ENCODE measurements around the gene ETNK1. TPM values are rescaled to one million over a fixed set of nuclear protein-coding genes. Genes with fewer than 3 reads are reported as not detected.
"Not testable (repeated sequence)": the region's sequence is repeated elsewhere in the genome, so short reads cannot be mapped to it uniquely, and the experiment has no call there.

The ETNK1 gene
- total RNA-seq, 4 donors from 2014 or later = 26.1 to 41.3 (median 36.8) TPM

GRCh38 chr12:22684140-22685118 lies 59.5 kb downstream of the ETNK1 start:
- ATAC-seq (ENCODE audit: low FRiP score) (no peak), DNase-seq (ENCODE audit: low spot score) (no peak)
- no peak for TF ChIP-seq CTCF (IDR thresholded peaks at IDR 0.05)

- DNase-seq (ENCODE audit: low spot score) (no peak), ATAC-seq (ENCODE audit: low FRiP score) (no peak)
- TF ChIP-seq CTCF (IDR thresholded peaks at IDR 0.05) = no peak
Measured at GRCh38 chr12:22686193-22686592, 61.2 kb downstream of the ETNK1 start.

- DNase-seq (ENCODE audit: low spot score) (no peak), ATAC-seq (ENCODE audit: low FRiP score) (no peak)
- no peak for TF ChIP-seq CTCF (IDR thresholded peaks at IDR 0.05)
Measured at GRCh38 chr12:22687361-22688076, 62.5 kb downstream of the ETNK1 start.

- DNase-seq (ENCODE audit: low spot score) = no peak
- TF ChIP-seq CTCF (IDR thresholded peaks at IDR 0.05) = no peak
- no peak for ATAC-seq (ENCODE audit: low FRiP score)
Measured at GRCh38 chr12:22689876-22690275, 64.9 kb downstream of the ETNK1 start.

GRCh38 chr12:22691319-22691718 lies 66.3 kb downstream of the ETNK1 start:
- DNase-seq (ENCODE audit: low spot score) = no peak
- TF ChIP-seq CTCF (IDR thresholded peaks at IDR 0.05) = no peak
- ATAC-seq (ENCODE audit: low FRiP score) = no peak

GRCh38 chr12:22692467-22692866 lies 67.5 kb downstream of the ETNK1 start:
- DNase-seq (ENCODE audit: low spot score); ATAC-seq (ENCODE audit: low FRiP score): not testable (repeated sequence)

GRCh38 chr12:22692964-22693555 lies 68.1 kb downstream of the ETNK1 start:
- no peak for TF ChIP-seq CTCF (IDR thresholded peaks at IDR 0.05)
- no peak for ATAC-seq (ENCODE audit: low FRiP score)
- DNase-seq (ENCODE audit: low spot score) = no peak

All from omental fat pad (tissue), 4 donors.